H9 (cell line): ENCODE results near the gene ANKDD1B. TPM values are rescaled to one million over a fixed set of nuclear protein-coding genes. Genes with fewer than 3 reads are reported as not detected.

Experiments used
- DNase-seq: peaks from one replicate; pipeline ENCODE4 v3.0.0-alpha.2; 2017
- H2AFZ ChIP-seq: one replicate; pipeline ENCODE4 v1.6.1; 2013; ENCODE audit warnings: mild to moderate bottlenecking, low read length, control low read depth, moderate library complexity
- H2AK5ac ChIP-seq: 2 replicates; pipeline ENCODE4 v1.6.1; 2013; ENCODE audit warnings: low read length, control low read depth, mixed read lengths; ENCODE audit not compliant: insufficient read length
- H2BK120ac ChIP-seq: one replicate; pipeline ENCODE4 v1.6.1; 2013; ENCODE audit warnings: low read depth, mild to moderate bottlenecking, low read length, control low read depth, inconsistent platforms; ENCODE audit not compliant: poor library complexity, severe bottlenecking
- H2BK12ac ChIP-seq: 2 replicates; pipeline ENCODE4 v1.6.1; 2013; ENCODE audit warnings: low read length, control low read depth, mixed read lengths, low read depth; ENCODE audit not compliant: insufficient read length
- H2BK15ac ChIP-seq: 2 replicates; pipeline ENCODE4 v1.6.1; 2013; ENCODE audit warnings: low read depth, low read length, control low read depth
- H2BK20ac ChIP-seq: one replicate; pipeline ENCODE4 v1.6.1; 2013; ENCODE audit warnings: low read depth, mild to moderate bottlenecking, low read length, control low read depth, inconsistent platforms; ENCODE audit not compliant: poor library complexity, severe bottlenecking
- H2BK5ac ChIP-seq: 2 replicates; pipeline ENCODE4 v1.6.1; 2013; ENCODE audit warnings: low read length, control low read depth, mixed read lengths; ENCODE audit not compliant: insufficient read length
- H3K14ac ChIP-seq: 2 replicates; pipeline ENCODE4 v1.6.1; 2013; ENCODE audit warnings: low read length, control low read depth; ENCODE audit not compliant: insufficient read depth
- H3K18ac ChIP-seq: 2 replicates; pipeline ENCODE4 v1.6.1; 2013; ENCODE audit warnings: low read depth, mild to moderate bottlenecking, mixed read lengths, low read length, control low read depth; ENCODE audit not compliant: insufficient read length
- H3K23ac ChIP-seq: 2 replicates; pipeline ENCODE4 v1.6.1; 2013; ENCODE audit warnings: low read length, control low read depth, mixed read lengths, low read depth; ENCODE audit not compliant: insufficient read length
- H3K23me2 ChIP-seq: 2 replicates; pipeline ENCODE4 v1.6.1; 2013; ENCODE audit warnings: low read depth, mild to moderate bottlenecking, mixed read lengths, low read length, control low read depth; ENCODE audit not compliant: insufficient read length, poor library complexity, severe bottlenecking
- H3K27ac ChIP-seq: 2 replicates; pipeline ENCODE4 v1.5.1; 2013; ENCODE audit warnings: low read length, control low read depth, mixed read lengths, low read depth; ENCODE audit not compliant: insufficient read length
- H3K27me3 ChIP-seq: 2 replicates; pipeline ENCODE4 v1.6.1; 2013; ENCODE audit warnings: low read length, control low read depth, inconsistent platforms; ENCODE audit not compliant: insufficient read depth
- H3K4ac ChIP-seq: 2 replicates; pipeline ENCODE4 v1.6.1; 2013; ENCODE audit warnings: low read depth, mild to moderate bottlenecking, control low read depth, inconsistent platforms, low read length, moderate library complexity
- H3K4me1 ChIP-seq: 2 replicates; pipeline ENCODE4 v1.6.1; 2013; ENCODE audit warnings: low read length, control low read depth, inconsistent platforms; ENCODE audit not compliant: insufficient read depth
- H3K4me2 ChIP-seq: 2 replicates; pipeline ENCODE4 v1.6.1; 2013; ENCODE audit warnings: low read length, control low read depth, mixed read lengths; ENCODE audit not compliant: insufficient read length, insufficient read depth
- H3K56ac ChIP-seq: 2 replicates; pipeline ENCODE4 v1.6.1; 2013; ENCODE audit warnings: low read depth, mild to moderate bottlenecking, mixed read lengths, low read length, control low read depth; ENCODE audit not compliant: insufficient read length
- H3K79me1 ChIP-seq: 2 replicates; pipeline ENCODE4 v1.6.1; 2013; ENCODE audit warnings: low read depth, mild to moderate bottlenecking, moderate library complexity, low read length, control low read depth, inconsistent platforms; ENCODE audit not compliant: insufficient read depth, poor library complexity, severe bottlenecking
- H3K79me2 ChIP-seq: 2 replicates; pipeline ENCODE4 v1.6.1; 2013; ENCODE audit warnings: low read length, control low read depth, inconsistent platforms; ENCODE audit not compliant: insufficient read depth
- H3K9ac ChIP-seq: 2 replicates; pipeline ENCODE4 v1.6.1; 2013; ENCODE audit warnings: low read length, control low read depth, mixed read lengths; ENCODE audit not compliant: insufficient read length; ENCODE audit errors: extremely low read depth
- H3K9me3 ChIP-seq: one replicate; pipeline ENCODE4 v1.6.1; 2013; ENCODE audit warnings: low read depth, low read length, inconsistent platforms; ENCODE audit not compliant: control insufficient read depth
- H3T11ph ChIP-seq: one replicate; pipeline ENCODE4 v1.6.1; 2013; ENCODE audit warnings: mild to moderate bottlenecking, low read length, control low read depth, inconsistent platforms
- H4K20me1 ChIP-seq: one replicate; pipeline ENCODE4 v1.6.1; 2013; ENCODE audit not compliant: control insufficient read depth, insufficient read length, insufficient read depth
- H4K5ac ChIP-seq: 2 replicates; pipeline ENCODE4 v1.6.1; 2013; ENCODE audit warnings: low read depth, mild to moderate bottlenecking, mixed read lengths, low read length, control low read depth; ENCODE audit not compliant: insufficient read length
- H4K8ac ChIP-seq: replicated peaks from 2 replicates; pipeline ENCODE4 v1.6.1; 2013; ENCODE audit warnings: low read length, control low read depth, mixed read lengths, low read depth; ENCODE audit not compliant: insufficient read length
- H4K91ac ChIP-seq: 2 replicates; pipeline ENCODE4 v1.6.1; 2013; ENCODE audit warnings: low read depth, mild to moderate bottlenecking, moderate library complexity, mixed read lengths, low read length, control low read depth; ENCODE audit not compliant: insufficient read length
- H3K27ac Mint-ChIP-seq, 3 experiments: 2 replicates in 2 of 3; 3 replicates in 1 of 3; pipeline ENCODE4 v1.8.0; 2020 to 2021; ENCODE audit warnings: mixed read lengths in 3 of 3, mild to moderate bottlenecking in 1 of 3, moderate library complexity in 1 of 3
- H3K27me3 Mint-ChIP-seq: 2 replicates; pipeline ENCODE4 v1.8.0; 2021; ENCODE audit warnings: low read depth, mild to moderate bottlenecking, moderate library complexity, mixed read lengths
- H3K36me3 Mint-ChIP-seq, 3 experiments: 2 replicates in 2 of 3; 3 replicates in 1 of 3; pipeline ENCODE4 v1.8.0; 2020 to 2021; ENCODE audit warnings: low read depth in 3 of 3, mixed read lengths in 3 of 3; ENCODE audit not compliant: insufficient read depth in 1 of 3
- H3K4me1 Mint-ChIP-seq, 2 experiments: 2 replicates each; pipeline ENCODE4 v1.8.0; 2020; ENCODE audit warnings: mixed read lengths in 2 of 2
- H3K4me3 Mint-ChIP-seq, 2 experiments: 2 replicates in 1 of 2; 3 replicates in 1 of 2; pipeline ENCODE4 v1.8.0; 2020 to 2021; ENCODE audit warnings: mild to moderate bottlenecking in 2 of 2, mixed read lengths in 2 of 2, moderate library complexity in 1 of 2
- H3K9me3 Mint-ChIP-seq, 2 experiments: 2 replicates in 1 of 2; 3 replicates in 1 of 2; pipeline ENCODE4 v1.8.0; 2020; ENCODE audit warnings: mild to moderate bottlenecking in 2 of 2, mixed read lengths in 2 of 2, moderate library complexity in 1 of 2
- WGBS: extraction: QIAGEN DNeasy Blood & Tissue Kit; methylation state at CpG from one replicate; pipeline ENCODE4 v1.1.7; 2013; ENCODE audit warnings: missing lambda C conversion rate, low lambda C conversion rate, mixed read lengths; ENCODE audit not compliant: insufficient read length; ENCODE audit errors: extremely low coverage; 5-methylcytosine and 5-hydroxymethylcytosine counted together
- total RNA-seq: library from RNA; stranded (reverse); gene quantifications from 2 replicates; pipeline ENCODE4 v1.2.1, GENCODE V29; 2021
- TF ChIP-seq, protein P1 (sequence below): fragments of 200-600 bp; sonication (generic); conservative IDR thresholded peaks from 3 replicates; pipeline ENCODE4 v1.8.0; 2021; ENCODE audit warnings: antibody characterized with exemption, mild to moderate bottlenecking

The ANKDD1B gene
- total RNA-seq, 1 experiment from 2014 or later, result 0.33 TPM

DNA sequence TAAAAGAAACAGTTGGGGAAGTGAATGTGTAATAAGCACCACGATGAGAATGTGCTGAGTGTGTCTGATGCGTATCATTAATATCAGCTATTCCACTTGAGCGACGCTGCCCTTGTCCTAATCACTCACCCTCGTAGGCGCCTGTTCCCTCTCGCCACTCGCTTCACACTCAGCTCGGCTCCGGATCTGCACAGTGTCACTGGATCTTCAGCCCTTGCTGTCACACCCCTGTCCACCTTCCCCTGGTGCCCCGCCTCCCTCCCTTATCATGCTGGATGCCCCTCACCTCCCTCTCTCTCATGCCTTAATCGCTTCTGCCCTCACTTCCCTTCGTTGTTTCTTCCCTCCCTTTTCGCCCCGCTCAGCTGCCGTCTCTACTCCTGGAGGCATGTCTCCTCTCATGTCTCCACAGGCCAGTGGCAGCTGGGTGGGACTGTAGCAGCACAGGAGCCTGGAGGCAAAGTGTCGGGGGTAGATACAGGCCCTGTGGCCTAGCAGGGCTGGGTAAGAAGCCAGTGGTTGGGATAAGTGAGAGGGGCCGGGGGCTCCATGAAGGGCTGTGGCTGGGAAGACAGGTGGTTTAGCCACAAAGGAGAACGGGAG is 43.5 kb downstream of the ANKDD1B start:
- no peaks in the 10 kb centered on the region for H3K36me3 Mint-ChIP-seq
- Histone ChIP-seq H2AFZ (no peak overlapping the region), H2BK120ac (no peak overlapping the region)

More for the DNA sequence above, 43.5 kb downstream of the ANKDD1B start:
- no peaks in the 10 kb centered on the region for H4K20me1 ChIP-seq
- no peak overlapping the region for H3K56ac ChIP-seq
- no peaks in the 10 kb centered on the region for H3K79me1 ChIP-seq
- no peaks in the 10 kb centered on the region for H3K23me2 ChIP-seq
- no peak overlapping the region for H4K8ac ChIP-seq
- no peaks in the 10 kb centered on the region for H3K27me3 ChIP-seq
- H3K9me3 Mint-ChIP-seq, result no peaks in the 10 kb centered on the region
- no peaks in the 10 kb centered on the region; the same call in 1 of the 2 replicates for H3K4me1 ChIP-seq
- no peak overlapping the region for H3K18ac ChIP-seq
- no peak overlapping the region for H4K91ac ChIP-seq
- TF ChIP-seq, protein P1, sequence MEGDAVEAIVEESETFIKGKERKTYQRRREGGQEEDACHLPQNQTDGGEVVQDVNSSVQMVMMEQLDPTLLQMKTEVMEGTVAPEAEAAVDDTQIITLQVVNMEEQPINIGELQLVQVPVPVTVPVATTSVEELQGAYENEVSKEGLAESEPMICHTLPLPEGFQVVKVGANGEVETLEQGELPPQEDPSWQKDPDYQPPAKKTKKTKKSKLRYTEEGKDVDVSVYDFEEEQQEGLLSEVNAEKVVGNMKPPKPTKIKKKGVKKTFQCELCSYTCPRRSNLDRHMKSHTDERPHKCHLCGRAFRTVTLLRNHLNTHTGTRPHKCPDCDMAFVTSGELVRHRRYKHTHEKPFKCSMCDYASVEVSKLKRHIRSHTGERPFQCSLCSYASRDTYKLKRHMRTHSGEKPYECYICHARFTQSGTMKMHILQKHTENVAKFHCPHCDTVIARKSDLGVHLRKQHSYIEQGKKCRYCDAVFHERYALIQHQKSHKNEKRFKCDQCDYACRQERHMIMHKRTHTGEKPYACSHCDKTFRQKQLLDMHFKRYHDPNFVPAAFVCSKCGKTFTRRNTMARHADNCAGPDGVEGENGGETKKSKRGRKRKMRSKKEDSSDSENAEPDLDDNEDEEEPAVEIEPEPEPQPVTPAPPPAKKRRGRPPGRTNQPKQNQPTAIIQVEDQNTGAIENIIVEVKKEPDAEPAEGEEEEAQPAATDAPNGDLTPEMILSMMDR, result no peak
- no CpG with 5 or more reads among the region's 19 CpGs for WGBS
- peak overlapping the region in 2 of 3 experiments; percentile 10 to 69; a peak in 2 of 7 replicates for H3K27ac Mint-ChIP-seq
- no peak overlapping the region for H3K14ac ChIP-seq
- no peaks in the 10 kb centered on the region for H3K9me3 ChIP-seq
- H3K4me3 Mint-ChIP-seq, result no peak overlapping the region
- H2AK5ac ChIP-seq, result no peak overlapping the region
- H3K9ac ChIP-seq, result no peak overlapping the region
- peaks cover 0 to 22% of the 10 kb centered on the region in 2 experiments; a peak in 2 of 4 replicates for H3K4me1 Mint-ChIP-seq
- H2BK5ac ChIP-seq, result no peak overlapping the region
- H3K4ac ChIP-seq, result no peak overlapping the region
- H3K23ac ChIP-seq, result no peak overlapping the region
- no peak overlapping the region for H2BK15ac ChIP-seq
- H3K79me2 ChIP-seq, result no peaks in the 10 kb centered on the region
- H3K4me2 ChIP-seq, result no peak overlapping the region
- H2BK12ac ChIP-seq, result no peak overlapping the region
- no peak overlapping the region for H3K27ac ChIP-seq
- H4K5ac ChIP-seq, result no peak overlapping the region
- DNase-seq, result no peak
- H3K27me3 Mint-ChIP-seq, result peaks cover 2% of the 10 kb centered on the region
- no peak overlapping the region for H2BK20ac ChIP-seq
- H3T11ph ChIP-seq, result no peak overlapping the region
